DND-41 (cell line): Measurements from ENCODE around the gene PLCL1.

Source experiments
- EZH2 ChIP-seq: IDR thresholded peaks from 3 replicates; pipeline ENCODE4 v1.6.1; 2012; ENCODE audit warnings: borderline replicate concordance, low read depth, mild to moderate bottlenecking, moderate library complexity, low read length, inconsistent platforms; ENCODE audit not compliant: severe bottlenecking
- TF ChIP-seq, protein P1 (sequence below): IDR thresholded peaks from 2 replicates; pipeline ENCODE4 v1.5.1; 2012; ENCODE audit warnings: borderline replicate concordance, low read length, moderate library complexity, mild to moderate bottlenecking; ENCODE audit not compliant: poor library complexity, severe bottlenecking; ENCODE audit errors: extremely low read depth

GRCh38 chr2:197943731-197944130 is 139.3 kb downstream of the PLCL1 start:
- TF ChIP-seq, protein P1, sequence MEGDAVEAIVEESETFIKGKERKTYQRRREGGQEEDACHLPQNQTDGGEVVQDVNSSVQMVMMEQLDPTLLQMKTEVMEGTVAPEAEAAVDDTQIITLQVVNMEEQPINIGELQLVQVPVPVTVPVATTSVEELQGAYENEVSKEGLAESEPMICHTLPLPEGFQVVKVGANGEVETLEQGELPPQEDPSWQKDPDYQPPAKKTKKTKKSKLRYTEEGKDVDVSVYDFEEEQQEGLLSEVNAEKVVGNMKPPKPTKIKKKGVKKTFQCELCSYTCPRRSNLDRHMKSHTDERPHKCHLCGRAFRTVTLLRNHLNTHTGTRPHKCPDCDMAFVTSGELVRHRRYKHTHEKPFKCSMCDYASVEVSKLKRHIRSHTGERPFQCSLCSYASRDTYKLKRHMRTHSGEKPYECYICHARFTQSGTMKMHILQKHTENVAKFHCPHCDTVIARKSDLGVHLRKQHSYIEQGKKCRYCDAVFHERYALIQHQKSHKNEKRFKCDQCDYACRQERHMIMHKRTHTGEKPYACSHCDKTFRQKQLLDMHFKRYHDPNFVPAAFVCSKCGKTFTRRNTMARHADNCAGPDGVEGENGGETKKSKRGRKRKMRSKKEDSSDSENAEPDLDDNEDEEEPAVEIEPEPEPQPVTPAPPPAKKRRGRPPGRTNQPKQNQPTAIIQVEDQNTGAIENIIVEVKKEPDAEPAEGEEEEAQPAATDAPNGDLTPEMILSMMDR, result no peak
- no peak for TF ChIP-seq EZH2
